GM23338 (cell line): Measurements from ENCODE around the gene PLXNA2. TPM values are rescaled to one million over a fixed set of nuclear protein-coding genes. Genes with fewer than 3 reads are reported as not detected.

Experiments used
- ATAC-seq: fragments of 200-7000 bp; cut with Tn5 transposase; 3 replicates; pipeline ENCODE4 v1.9.1; 2020
- DNase-seq: peaks from one replicate; pipeline ENCODE4 v3.0.0-alpha.2; 2015; ENCODE audit warnings: low spot score
- H2AFZ ChIP-seq: fragments of 200-600 bp; sonication (generic); 2 replicates; pipeline ENCODE4 v1.8.0; 2016; ENCODE audit warnings: antibody characterized with exemption, mild to moderate bottlenecking, moderate library complexity
- H3F3A ChIP-seq: fragments of 200-600 bp; sonication (generic); replicated peaks from 2 replicates; pipeline ENCODE4 v1.8.0; 2017; ENCODE audit warnings: antibody characterized with exemption, mixed run types, low read depth
- H3K27ac ChIP-seq: fragments of 200-600 bp; sonication (generic); 2 replicates; pipeline ENCODE4 v1.6.1; 2016; ENCODE audit warnings: low read depth
- H3K27me3 ChIP-seq: fragments of 200-600 bp; sonication (generic); 2 replicates; pipeline ENCODE4 v1.8.0; 2016; ENCODE audit warnings: mild to moderate bottlenecking, mixed run types, moderate library complexity; ENCODE audit not compliant: insufficient read depth
- H3K36me3 ChIP-seq: fragments of 200-600 bp; sonication (generic); 2 replicates; pipeline ENCODE4 v1.8.0; 2016; ENCODE audit warnings: mild to moderate bottlenecking; ENCODE audit not compliant: insufficient read depth
- H3K4me1 ChIP-seq: fragments of 200-600 bp; sonication (generic); 2 replicates; pipeline ENCODE4 v1.8.0; 2016; ENCODE audit warnings: mild to moderate bottlenecking, moderate library complexity; ENCODE audit not compliant: insufficient read depth
- H3K4me2 ChIP-seq: fragments of 200-600 bp; sonication (generic); 2 replicates; pipeline ENCODE4 v1.7.1; 2017; ENCODE audit warnings: mixed run types
- H3K4me3 ChIP-seq: fragments of 200-600 bp; sonication (generic); 2 replicates; pipeline ENCODE4 v1.6.1; 2016; ENCODE audit warnings: mixed run types
- H3K79me2 ChIP-seq: fragments of 200-600 bp; sonication (generic); replicated peaks from 2 replicates; pipeline ENCODE4 v1.8.0; 2017; ENCODE audit warnings: mild to moderate bottlenecking; ENCODE audit not compliant: insufficient read depth
- H3K9me2 ChIP-seq: fragments of 200-600 bp; sonication (generic); 2 replicates; pipeline ENCODE4 v1.8.0; 2017; ENCODE audit not compliant: insufficient read depth
- H4K20me1 ChIP-seq: fragments of 200-600 bp; sonication (generic); replicated peaks from 2 replicates; pipeline ENCODE4 v1.8.0; 2017; ENCODE audit warnings: mild to moderate bottlenecking; ENCODE audit not compliant: insufficient read depth
- H3K27ac Mint-ChIP-seq: 2 replicates; pipeline ENCODE4 v1.8.0; 2020; ENCODE audit warnings: inconsistent platforms, mild to moderate bottlenecking, moderate library complexity, mixed read lengths
- H3K27me3 Mint-ChIP-seq: 3 replicates; pipeline ENCODE4 v1.8.0; 2022; ENCODE audit warnings: low read depth, mild to moderate bottlenecking, moderate library complexity, mixed read lengths, inconsistent platforms; ENCODE audit not compliant: insufficient read depth, poor library complexity
- H3K36me3 Mint-ChIP-seq: 3 replicates; pipeline ENCODE4 v1.8.0; 2021; ENCODE audit warnings: low read depth, mild to moderate bottlenecking, inconsistent platforms, moderate library complexity, mixed read lengths
- H3K4me1 Mint-ChIP-seq: 3 replicates; pipeline ENCODE4 v1.8.0; 2020; ENCODE audit warnings: mild to moderate bottlenecking, inconsistent platforms, mixed read lengths
- H3K4me3 Mint-ChIP-seq: 3 replicates; pipeline ENCODE4 v1.8.0; 2021; ENCODE audit warnings: moderate library complexity, mild to moderate bottlenecking, inconsistent platforms, mixed read lengths
- H3K9me3 Mint-ChIP-seq: 3 replicates; pipeline ENCODE4 v1.8.0; 2020; ENCODE audit warnings: moderate library complexity, mild to moderate bottlenecking, inconsistent platforms, mixed read lengths
- CREB1 ChIP-seq: fragments of 250-450 bp; sonication (Bioruptor Pico); IDR thresholded peaks from 2 replicates; pipeline ENCODE4 v1.5.0; 2020; ENCODE audit warnings: low read depth, mild to moderate bottlenecking, moderate library complexity
- EZH2 ChIP-seq: fragments of 200-600 bp; sonication (generic); IDR thresholded peaks from one replicate; pipeline ENCODE4 v1.8.0; 2017; ENCODE audit warnings: antibody characterized with exemption, mild to moderate bottlenecking, low read depth; ENCODE audit not compliant: unreplicated experiment
- EZH2phosphoT487 ChIP-seq: fragments of 200-600 bp; sonication (generic); IDR thresholded peaks from one replicate; pipeline ENCODE4 v1.8.1; 2018; ENCODE audit warnings: antibody characterized with exemption; ENCODE audit not compliant: unreplicated experiment
- JUNB ChIP-seq: IDR thresholded peaks from one replicate; pipeline ENCODE4 v1.6.1; 2016; ENCODE audit warnings: antibody characterized with exemption; ENCODE audit not compliant: unreplicated experiment
- NANOG ChIP-seq: IDR thresholded peaks from 2 replicates; pipeline ENCODE4 v1.6.1; 2016; ENCODE audit warnings: antibody characterized with exemption, borderline replicate concordance
- POLR2AphosphoS5 ChIP-seq: IDR thresholded peaks from 2 replicates; pipeline ENCODE4 v1.6.1; 2016; ENCODE audit warnings: antibody characterized with exemption, low read depth
- STAT1 ChIP-seq: IDR thresholded peaks from one replicate; pipeline ENCODE4 v1.6.1; 2016; ENCODE audit warnings: antibody characterized with exemption; ENCODE audit not compliant: unreplicated experiment
- ZNF114 ChIP-seq: fragments of 250-450 bp; sonication (Bioruptor Pico); IDR thresholded peaks from 2 replicates; pipeline ENCODE4 v1.5.0; 2020; ENCODE audit warnings: mild to moderate bottlenecking, moderate library complexity
- ZNF331 ChIP-seq: fragments of 250-450 bp; sonication (Bioruptor Pico); IDR thresholded peaks from 2 replicates; pipeline ENCODE4 v1.5.0; 2020; ENCODE audit warnings: low read depth, mild to moderate bottlenecking, moderate library complexity
- polyA plus RNA-seq: library from polyadenylated mRNA; unstranded; fragments of >200 nt; fragmentation: Nextera tagmentation; extraction: Ambion mirVana; gene quantifications from 2 replicates; pipeline ENCODE4 v1.2.1, GENCODE V29; 2016
- total RNA-seq: library from RNA; depleted of rRNA; stranded (reverse); fragments of >200 nt; shearing (Covaris generic); gene quantifications from 2 replicates; pipeline ENCODE4 v1.2.3, GENCODE V29; 2014
- TF ChIP-seq, protein P1 (sequence below): IDR thresholded peaks from one replicate; pipeline ENCODE4 v1.6.1; 2018; ENCODE audit warnings: antibody characterized with exemption; ENCODE audit not compliant: unreplicated experiment
- TF ChIP-seq, protein P2 (sequence below): fragments of 250-450 bp; sonication (Bioruptor Pico); IDR thresholded peaks from 2 replicates; pipeline ENCODE4 v1.5.0; 2020; ENCODE audit warnings: mild to moderate bottlenecking, moderate library complexity
- TF ChIP-seq, protein P3 (sequence below): IDR thresholded peaks from 2 replicates; pipeline ENCODE4 v1.6.1; 2016; ENCODE audit warnings: antibody characterized with exemption
- TF ChIP-seq, protein P4 (sequence below), 2 experiments: fragments of 200-600 bp in 1 of 2; sonication (generic) in 1 of 2; conservative IDR thresholded peaks; 2 replicates each; pipeline versions ENCODE4 v1.5.1 to v1.6.1; 2016 to 2017; ENCODE audit warnings: antibody characterized with exemption in 2 of 2, low read depth in 2 of 2, mild to moderate bottlenecking in 2 of 2, moderate library complexity in 1 of 2

Gene PLXNA2
- total and polyA plus RNA-seq, 2 experiments from 2014 or later: 0.40 to 1.8 TPM

DNA sequence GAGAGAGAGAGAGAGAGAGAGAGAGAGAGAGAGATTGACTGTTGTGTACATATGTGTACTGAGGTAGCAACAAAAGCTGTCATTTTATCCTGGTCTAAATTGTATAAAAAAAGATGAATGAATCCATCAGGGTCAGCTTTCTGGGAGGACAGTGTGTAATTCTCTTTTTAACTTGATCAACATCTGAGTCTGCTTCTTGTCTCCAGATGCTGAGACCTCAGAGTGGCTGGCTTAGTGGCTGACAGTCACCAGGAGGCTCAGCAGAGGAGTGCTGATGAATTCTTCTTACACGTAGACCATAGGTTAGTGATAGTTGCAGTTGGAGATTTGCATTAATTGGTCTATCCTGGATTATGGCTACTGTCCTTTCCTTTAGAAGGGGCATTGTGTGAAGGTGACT is 28.5 kb upstream of the PLXNA2 start:
- H3K79me2 ChIP-seq: no peaks in the 10 kb centered on the region
- H3F3A ChIP-seq: no peaks in the 10 kb centered on the region
- H3K9me2 ChIP-seq: peaks cover 5% of the 10 kb centered on the region; the same call in 1 of the 2 replicates
- TF ChIP-seq, protein P1, sequence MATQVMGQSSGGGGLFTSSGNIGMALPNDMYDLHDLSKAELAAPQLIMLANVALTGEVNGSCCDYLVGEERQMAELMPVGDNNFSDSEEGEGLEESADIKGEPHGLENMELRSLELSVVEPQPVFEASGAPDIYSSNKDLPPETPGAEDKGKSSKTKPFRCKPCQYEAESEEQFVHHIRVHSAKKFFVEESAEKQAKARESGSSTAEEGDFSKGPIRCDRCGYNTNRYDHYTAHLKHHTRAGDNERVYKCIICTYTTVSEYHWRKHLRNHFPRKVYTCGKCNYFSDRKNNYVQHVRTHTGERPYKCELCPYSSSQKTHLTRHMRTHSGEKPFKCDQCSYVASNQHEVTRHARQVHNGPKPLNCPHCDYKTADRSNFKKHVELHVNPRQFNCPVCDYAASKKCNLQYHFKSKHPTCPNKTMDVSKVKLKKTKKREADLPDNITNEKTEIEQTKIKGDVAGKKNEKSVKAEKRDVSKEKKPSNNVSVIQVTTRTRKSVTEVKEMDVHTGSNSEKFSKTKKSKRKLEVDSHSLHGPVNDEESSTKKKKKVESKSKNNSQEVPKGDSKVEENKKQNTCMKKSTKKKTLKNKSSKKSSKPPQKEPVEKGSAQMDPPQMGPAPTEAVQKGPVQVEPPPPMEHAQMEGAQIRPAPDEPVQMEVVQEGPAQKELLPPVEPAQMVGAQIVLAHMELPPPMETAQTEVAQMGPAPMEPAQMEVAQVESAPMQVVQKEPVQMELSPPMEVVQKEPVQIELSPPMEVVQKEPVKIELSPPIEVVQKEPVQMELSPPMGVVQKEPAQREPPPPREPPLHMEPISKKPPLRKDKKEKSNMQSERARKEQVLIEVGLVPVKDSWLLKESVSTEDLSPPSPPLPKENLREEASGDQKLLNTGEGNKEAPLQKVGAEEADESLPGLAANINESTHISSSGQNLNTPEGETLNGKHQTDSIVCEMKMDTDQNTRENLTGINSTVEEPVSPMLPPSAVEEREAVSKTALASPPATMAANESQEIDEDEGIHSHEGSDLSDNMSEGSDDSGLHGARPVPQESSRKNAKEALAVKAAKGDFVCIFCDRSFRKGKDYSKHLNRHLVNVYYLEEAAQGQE: no peak
- TF ChIP-seq, protein P2, sequence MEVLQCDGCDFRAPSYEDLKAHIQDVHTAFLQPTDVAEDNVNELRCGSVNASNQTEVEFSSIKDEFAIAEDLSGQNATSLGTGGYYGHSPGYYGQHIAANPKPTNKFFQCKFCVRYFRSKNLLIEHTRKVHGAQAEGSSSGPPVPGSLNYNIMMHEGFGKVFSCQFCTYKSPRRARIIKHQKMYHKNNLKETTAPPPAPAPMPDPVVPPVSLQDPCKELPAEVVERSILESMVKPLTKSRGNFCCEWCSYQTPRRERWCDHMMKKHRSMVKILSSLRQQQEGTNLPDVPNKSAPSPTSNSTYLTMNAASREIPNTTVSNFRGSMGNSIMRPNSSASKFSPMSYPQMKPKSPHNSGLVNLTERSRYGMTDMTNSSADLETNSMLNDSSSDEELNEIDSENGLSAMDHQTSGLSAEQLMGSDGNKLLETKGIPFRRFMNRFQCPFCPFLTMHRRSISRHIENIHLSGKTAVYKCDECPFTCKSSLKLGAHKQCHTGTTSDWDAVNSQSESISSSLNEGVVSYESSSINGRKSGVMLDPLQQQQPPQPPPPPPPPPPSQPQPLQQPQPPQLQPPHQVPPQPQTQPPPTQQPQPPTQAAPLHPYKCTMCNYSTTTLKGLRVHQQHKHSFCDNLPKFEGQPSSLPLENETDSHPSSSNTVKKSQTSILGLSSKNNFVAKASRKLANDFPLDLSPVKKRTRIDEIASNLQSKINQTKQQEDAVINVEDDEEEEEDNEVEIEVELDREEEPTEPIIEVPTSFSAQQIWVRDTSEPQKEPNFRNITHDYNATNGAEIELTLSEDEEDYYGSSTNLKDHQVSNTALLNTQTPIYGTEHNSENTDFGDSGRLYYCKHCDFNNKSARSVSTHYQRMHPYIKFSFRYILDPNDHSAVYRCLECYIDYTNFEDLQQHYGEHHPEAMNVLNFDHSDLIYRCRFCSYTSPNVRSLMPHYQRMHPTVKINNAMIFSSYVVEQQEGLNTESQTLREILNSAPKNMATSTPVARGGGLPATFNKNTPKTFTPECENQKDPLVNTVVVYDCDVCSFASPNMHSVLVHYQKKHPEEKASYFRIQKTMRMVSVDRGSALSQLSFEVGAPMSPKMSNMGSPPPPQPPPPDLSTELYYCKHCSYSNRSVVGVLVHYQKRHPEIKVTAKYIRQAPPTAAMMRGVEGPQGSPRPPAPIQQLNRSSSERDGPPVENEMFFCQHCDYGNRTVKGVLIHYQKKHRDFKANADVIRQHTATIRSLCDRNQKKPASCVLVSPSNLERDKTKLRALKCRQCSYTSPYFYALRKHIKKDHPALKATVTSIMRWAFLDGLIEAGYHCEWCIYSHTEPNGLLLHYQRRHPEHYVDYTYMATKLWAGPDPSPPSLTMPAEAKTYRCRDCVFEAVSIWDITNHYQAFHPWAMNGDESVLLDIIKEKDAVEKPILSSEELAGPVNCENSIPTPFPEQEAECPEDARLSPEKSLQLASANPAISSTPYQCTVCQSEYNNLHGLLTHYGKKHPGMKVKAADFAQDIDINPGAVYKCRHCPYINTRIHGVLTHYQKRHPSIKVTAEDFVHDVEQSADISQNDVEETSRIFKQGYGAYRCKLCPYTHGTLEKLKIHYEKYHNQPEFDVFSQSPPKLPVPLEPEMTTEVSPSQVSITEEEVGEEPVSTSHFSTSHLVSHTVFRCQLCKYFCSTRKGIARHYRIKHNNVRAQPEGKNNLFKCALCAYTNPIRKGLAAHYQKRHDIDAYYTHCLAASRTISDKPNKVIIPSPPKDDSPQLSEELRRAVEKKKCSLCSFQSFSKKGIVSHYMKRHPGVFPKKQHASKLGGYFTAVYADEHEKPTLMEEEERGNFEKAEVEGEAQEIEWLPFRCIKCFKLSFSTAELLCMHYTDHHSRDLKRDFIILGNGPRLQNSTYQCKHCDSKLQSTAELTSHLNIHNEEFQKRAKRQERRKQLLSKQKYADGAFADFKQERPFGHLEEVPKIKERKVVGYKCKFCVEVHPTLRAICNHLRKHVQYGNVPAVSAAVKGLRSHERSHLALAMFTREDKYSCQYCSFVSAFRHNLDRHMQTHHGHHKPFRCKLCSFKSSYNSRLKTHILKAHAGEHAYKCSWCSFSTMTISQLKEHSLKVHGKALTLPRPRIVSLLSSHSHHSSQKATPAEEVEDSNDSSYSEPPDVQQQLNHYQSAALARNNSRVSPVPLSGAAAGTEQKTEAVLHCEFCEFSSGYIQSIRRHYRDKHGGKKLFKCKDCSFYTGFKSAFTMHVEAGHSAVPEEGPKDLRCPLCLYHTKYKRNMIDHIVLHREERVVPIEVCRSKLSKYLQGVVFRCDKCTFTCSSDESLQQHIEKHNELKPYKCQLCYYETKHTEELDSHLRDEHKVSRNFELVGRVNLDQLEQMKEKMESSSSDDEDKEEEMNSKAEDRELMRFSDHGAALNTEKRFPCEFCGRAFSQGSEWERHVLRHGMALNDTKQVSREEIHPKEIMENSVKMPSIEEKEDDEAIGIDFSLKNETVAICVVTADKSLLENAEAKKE (CRISPR knock-in tag): no peak
- TF ChIP-seq, protein P3, sequence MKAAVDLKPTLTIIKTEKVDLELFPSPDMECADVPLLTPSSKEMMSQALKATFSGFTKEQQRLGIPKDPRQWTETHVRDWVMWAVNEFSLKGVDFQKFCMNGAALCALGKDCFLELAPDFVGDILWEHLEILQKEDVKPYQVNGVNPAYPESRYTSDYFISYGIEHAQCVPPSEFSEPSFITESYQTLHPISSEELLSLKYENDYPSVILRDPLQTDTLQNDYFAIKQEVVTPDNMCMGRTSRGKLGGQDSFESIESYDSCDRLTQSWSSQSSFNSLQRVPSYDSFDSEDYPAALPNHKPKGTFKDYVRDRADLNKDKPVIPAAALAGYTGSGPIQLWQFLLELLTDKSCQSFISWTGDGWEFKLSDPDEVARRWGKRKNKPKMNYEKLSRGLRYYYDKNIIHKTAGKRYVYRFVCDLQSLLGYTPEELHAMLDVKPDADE: no peak
- TF ChIP-seq ZNF114 (CRISPR knock-in tag) (no peak), CREB1 (CRISPR knock-in tag) (no peak), ZNF331 (no peak), EZH2phosphoT487 (no peak), JUNB (no peak), NANOG (no peak), EZH2 (no peak), POLR2AphosphoS5 (no peak), STAT1 (no peak)
- TF ChIP-seq, protein P4, sequence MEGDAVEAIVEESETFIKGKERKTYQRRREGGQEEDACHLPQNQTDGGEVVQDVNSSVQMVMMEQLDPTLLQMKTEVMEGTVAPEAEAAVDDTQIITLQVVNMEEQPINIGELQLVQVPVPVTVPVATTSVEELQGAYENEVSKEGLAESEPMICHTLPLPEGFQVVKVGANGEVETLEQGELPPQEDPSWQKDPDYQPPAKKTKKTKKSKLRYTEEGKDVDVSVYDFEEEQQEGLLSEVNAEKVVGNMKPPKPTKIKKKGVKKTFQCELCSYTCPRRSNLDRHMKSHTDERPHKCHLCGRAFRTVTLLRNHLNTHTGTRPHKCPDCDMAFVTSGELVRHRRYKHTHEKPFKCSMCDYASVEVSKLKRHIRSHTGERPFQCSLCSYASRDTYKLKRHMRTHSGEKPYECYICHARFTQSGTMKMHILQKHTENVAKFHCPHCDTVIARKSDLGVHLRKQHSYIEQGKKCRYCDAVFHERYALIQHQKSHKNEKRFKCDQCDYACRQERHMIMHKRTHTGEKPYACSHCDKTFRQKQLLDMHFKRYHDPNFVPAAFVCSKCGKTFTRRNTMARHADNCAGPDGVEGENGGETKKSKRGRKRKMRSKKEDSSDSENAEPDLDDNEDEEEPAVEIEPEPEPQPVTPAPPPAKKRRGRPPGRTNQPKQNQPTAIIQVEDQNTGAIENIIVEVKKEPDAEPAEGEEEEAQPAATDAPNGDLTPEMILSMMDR (conservative IDR thresholded peaks at IDR 0.05; ENCODE audit: low read depth in 2 of 2): no peak
- DNase-seq: no peak
- no peak for ATAC-seq
- no peaks in the 10 kb centered on the region for H3K27me3 ChIP-seq
- peaks cover 14% of the 10 kb centered on the region; the same call in 1 of the 2 replicates for H3K4me1 ChIP-seq
- no peak overlapping the region; the same call in 1 of the 2 replicates for H2AFZ ChIP-seq
- Mint-ChIP-seq H3K27me3 (peaks cover 8% of the 10 kb centered on the region), H3K27ac (no peak overlapping the region), H3K4me1 (peaks cover 36% of the 10 kb centered on the region), H3K36me3 (no peaks in the 10 kb centered on the region), H3K9me3 (no peaks in the 10 kb centered on the region), H3K4me3 (no peak overlapping the region)
- H3K36me3 ChIP-seq: no peaks in the 10 kb centered on the region
- H4K20me1 ChIP-seq: no peaks in the 10 kb centered on the region
- H3K4me3 ChIP-seq: no peak overlapping the region
- peak overlapping the region; percentile 20 for H3K4me2 ChIP-seq
- no peak overlapping the region for H3K27ac ChIP-seq
